H9 (cell line): ENCODE data around the gene TBC1D22A. TPM values are rescaled to one million over a fixed set of nuclear protein-coding genes. Genes with fewer than 3 reads are reported as not detected.

Experiments used
- DNase-seq: peaks from one replicate; pipeline ENCODE4 v3.0.0-alpha.2; 2017
- H2AFZ ChIP-seq: one replicate; pipeline ENCODE4 v1.6.1; 2013; ENCODE audit warnings: mild to moderate bottlenecking, low read length, control low read depth, moderate library complexity
- H2AK5ac ChIP-seq: 2 replicates; pipeline ENCODE4 v1.6.1; 2013; ENCODE audit warnings: low read length, control low read depth, mixed read lengths; ENCODE audit not compliant: insufficient read length
- H2BK120ac ChIP-seq: one replicate; pipeline ENCODE4 v1.6.1; 2013; ENCODE audit warnings: low read depth, mild to moderate bottlenecking, low read length, control low read depth, inconsistent platforms; ENCODE audit not compliant: poor library complexity, severe bottlenecking
- H2BK12ac ChIP-seq: 2 replicates; pipeline ENCODE4 v1.6.1; 2013; ENCODE audit warnings: low read length, control low read depth, mixed read lengths, low read depth; ENCODE audit not compliant: insufficient read length
- H2BK15ac ChIP-seq: 2 replicates; pipeline ENCODE4 v1.6.1; 2013; ENCODE audit warnings: low read depth, low read length, control low read depth
- H2BK20ac ChIP-seq: one replicate; pipeline ENCODE4 v1.6.1; 2013; ENCODE audit warnings: low read depth, mild to moderate bottlenecking, low read length, control low read depth, inconsistent platforms; ENCODE audit not compliant: poor library complexity, severe bottlenecking
- H2BK5ac ChIP-seq: 2 replicates; pipeline ENCODE4 v1.6.1; 2013; ENCODE audit warnings: low read length, control low read depth, mixed read lengths; ENCODE audit not compliant: insufficient read length
- H3K14ac ChIP-seq: 2 replicates; pipeline ENCODE4 v1.6.1; 2013; ENCODE audit warnings: low read length, control low read depth; ENCODE audit not compliant: insufficient read depth
- H3K18ac ChIP-seq: 2 replicates; pipeline ENCODE4 v1.6.1; 2013; ENCODE audit warnings: low read depth, mild to moderate bottlenecking, mixed read lengths, low read length, control low read depth; ENCODE audit not compliant: insufficient read length
- H3K23ac ChIP-seq: 2 replicates; pipeline ENCODE4 v1.6.1; 2013; ENCODE audit warnings: low read length, control low read depth, mixed read lengths, low read depth; ENCODE audit not compliant: insufficient read length
- H3K23me2 ChIP-seq: 2 replicates; pipeline ENCODE4 v1.6.1; 2013; ENCODE audit warnings: low read depth, mild to moderate bottlenecking, mixed read lengths, low read length, control low read depth; ENCODE audit not compliant: insufficient read length, poor library complexity, severe bottlenecking
- H3K27ac ChIP-seq: 2 replicates; pipeline ENCODE4 v1.5.1; 2013; ENCODE audit warnings: low read length, control low read depth, mixed read lengths, low read depth; ENCODE audit not compliant: insufficient read length
- H3K27me3 ChIP-seq: 2 replicates; pipeline ENCODE4 v1.6.1; 2013; ENCODE audit warnings: low read length, control low read depth, inconsistent platforms; ENCODE audit not compliant: insufficient read depth
- H3K4ac ChIP-seq: 2 replicates; pipeline ENCODE4 v1.6.1; 2013; ENCODE audit warnings: low read depth, mild to moderate bottlenecking, control low read depth, inconsistent platforms, low read length, moderate library complexity
- H3K4me1 ChIP-seq: 2 replicates; pipeline ENCODE4 v1.6.1; 2013; ENCODE audit warnings: low read length, control low read depth, inconsistent platforms; ENCODE audit not compliant: insufficient read depth
- H3K4me2 ChIP-seq: 2 replicates; pipeline ENCODE4 v1.6.1; 2013; ENCODE audit warnings: low read length, control low read depth, mixed read lengths; ENCODE audit not compliant: insufficient read length, insufficient read depth
- H3K56ac ChIP-seq: 2 replicates; pipeline ENCODE4 v1.6.1; 2013; ENCODE audit warnings: low read depth, mild to moderate bottlenecking, mixed read lengths, low read length, control low read depth; ENCODE audit not compliant: insufficient read length
- H3K79me1 ChIP-seq: 2 replicates; pipeline ENCODE4 v1.6.1; 2013; ENCODE audit warnings: low read depth, mild to moderate bottlenecking, moderate library complexity, low read length, control low read depth, inconsistent platforms; ENCODE audit not compliant: insufficient read depth, poor library complexity, severe bottlenecking
- H3K79me2 ChIP-seq: 2 replicates; pipeline ENCODE4 v1.6.1; 2013; ENCODE audit warnings: low read length, control low read depth, inconsistent platforms; ENCODE audit not compliant: insufficient read depth
- H3K9ac ChIP-seq: 2 replicates; pipeline ENCODE4 v1.6.1; 2013; ENCODE audit warnings: low read length, control low read depth, mixed read lengths; ENCODE audit not compliant: insufficient read length; ENCODE audit errors: extremely low read depth
- H3K9me3 ChIP-seq: one replicate; pipeline ENCODE4 v1.6.1; 2013; ENCODE audit warnings: low read depth, low read length, inconsistent platforms; ENCODE audit not compliant: control insufficient read depth
- H3T11ph ChIP-seq: one replicate; pipeline ENCODE4 v1.6.1; 2013; ENCODE audit warnings: mild to moderate bottlenecking, low read length, control low read depth, inconsistent platforms
- H4K20me1 ChIP-seq: one replicate; pipeline ENCODE4 v1.6.1; 2013; ENCODE audit not compliant: control insufficient read depth, insufficient read length, insufficient read depth
- H4K5ac ChIP-seq: 2 replicates; pipeline ENCODE4 v1.6.1; 2013; ENCODE audit warnings: low read depth, mild to moderate bottlenecking, mixed read lengths, low read length, control low read depth; ENCODE audit not compliant: insufficient read length
- H4K8ac ChIP-seq: replicated peaks from 2 replicates; pipeline ENCODE4 v1.6.1; 2013; ENCODE audit warnings: low read length, control low read depth, mixed read lengths, low read depth; ENCODE audit not compliant: insufficient read length
- H4K91ac ChIP-seq: 2 replicates; pipeline ENCODE4 v1.6.1; 2013; ENCODE audit warnings: low read depth, mild to moderate bottlenecking, moderate library complexity, mixed read lengths, low read length, control low read depth; ENCODE audit not compliant: insufficient read length
- H3K27ac Mint-ChIP-seq, 3 experiments: 2 replicates in 2 of 3; 3 replicates in 1 of 3; pipeline ENCODE4 v1.8.0; 2020 to 2021; ENCODE audit warnings: mixed read lengths in 3 of 3, mild to moderate bottlenecking in 1 of 3, moderate library complexity in 1 of 3
- H3K27me3 Mint-ChIP-seq: 2 replicates; pipeline ENCODE4 v1.8.0; 2021; ENCODE audit warnings: low read depth, mild to moderate bottlenecking, moderate library complexity, mixed read lengths
- H3K36me3 Mint-ChIP-seq, 3 experiments: 2 replicates in 2 of 3; 3 replicates in 1 of 3; pipeline ENCODE4 v1.8.0; 2020 to 2021; ENCODE audit warnings: low read depth in 3 of 3, mixed read lengths in 3 of 3; ENCODE audit not compliant: insufficient read depth in 1 of 3
- H3K4me1 Mint-ChIP-seq, 2 experiments: 2 replicates each; pipeline ENCODE4 v1.8.0; 2020; ENCODE audit warnings: mixed read lengths in 2 of 2
- H3K4me3 Mint-ChIP-seq, 2 experiments: 2 replicates in 1 of 2; 3 replicates in 1 of 2; pipeline ENCODE4 v1.8.0; 2020 to 2021; ENCODE audit warnings: mild to moderate bottlenecking in 2 of 2, mixed read lengths in 2 of 2, moderate library complexity in 1 of 2
- H3K9me3 Mint-ChIP-seq, 2 experiments: 2 replicates in 1 of 2; 3 replicates in 1 of 2; pipeline ENCODE4 v1.8.0; 2020; ENCODE audit warnings: mild to moderate bottlenecking in 2 of 2, mixed read lengths in 2 of 2, moderate library complexity in 1 of 2
- CTCF ChIP-seq: fragments of 200-600 bp; sonication (generic); conservative IDR thresholded peaks from 3 replicates; pipeline ENCODE4 v1.8.0; 2021; ENCODE audit warnings: antibody characterized with exemption, mild to moderate bottlenecking
- WGBS: extraction: QIAGEN DNeasy Blood & Tissue Kit; methylation state at CpG from one replicate; pipeline ENCODE4 v1.1.7; 2013; ENCODE audit warnings: missing lambda C conversion rate, low lambda C conversion rate, mixed read lengths; ENCODE audit not compliant: insufficient read length; ENCODE audit errors: extremely low coverage; 5-methylcytosine and 5-hydroxymethylcytosine counted together
- total RNA-seq: library from RNA; stranded (reverse); gene quantifications from 2 replicates; pipeline ENCODE4 v1.2.1, GENCODE V29; 2021

TBC1D22A gene
- total RNA-seq, 1 experiment from 2014 or later, result 20.8 TPM

GRCh38 chr22:47107431-47107830 is 345.0 kb downstream of the TBC1D22A start:
- no peaks in the 10 kb centered on the region for H4K20me1 ChIP-seq
- H3K9ac ChIP-seq, result no peak overlapping the region
- no peak overlapping the region for H3K56ac ChIP-seq
- no peak overlapping the region for H4K5ac ChIP-seq
- no peak overlapping the region for H2BK15ac ChIP-seq
- no peak overlapping the region for H4K8ac ChIP-seq
- no peak for DNase-seq
- H3T11ph ChIP-seq, result no peak overlapping the region
- H3K79me1 ChIP-seq, result no peaks in the 10 kb centered on the region
- Mint-ChIP-seq H3K9me3 (no peaks in the 10 kb centered on the region), H3K4me3 (no peak overlapping the region), H3K36me3 (peaks cover 0 to 2% (median 0%) of the 10 kb centered on the region in 3 experiments; a peak in 3 of 7 replicates), H3K27me3 (no peaks in the 10 kb centered on the region), H3K4me1 (peaks cover 16 to 17% of the 10 kb centered on the region in 2 experiments), H3K27ac (no peak overlapping the region)
- H3K79me2 ChIP-seq, result no peaks in the 10 kb centered on the region
- H3K14ac ChIP-seq, result no peak overlapping the region
- no peaks in the 10 kb centered on the region for H3K9me3 ChIP-seq
- H3K27ac ChIP-seq, result no peak overlapping the region
- H2BK20ac ChIP-seq, result no peak overlapping the region
- H3K27me3 ChIP-seq, result no peaks in the 10 kb centered on the region
- no peak overlapping the region for H3K4me2 ChIP-seq
- H4K91ac ChIP-seq, result no peak overlapping the region
- no peak overlapping the region for H3K4ac ChIP-seq
- peaks cover 5% of the 10 kb centered on the region; the same call in 1 of the 2 replicates for H3K4me1 ChIP-seq
- no peak overlapping the region for H3K18ac ChIP-seq
- H3K23me2 ChIP-seq, result no peaks in the 10 kb centered on the region
- H3K23ac ChIP-seq, result no peak overlapping the region
- no CpG with 5 or more reads among the region's 2 CpGs for WGBS
- no peak overlapping the region for H2AK5ac ChIP-seq
- H2BK120ac ChIP-seq, result no peak overlapping the region
- H2BK12ac ChIP-seq, result no peak overlapping the region
- H2BK5ac ChIP-seq, result no peak overlapping the region
- no peak overlapping the region for H2AFZ ChIP-seq
- TF ChIP-seq CTCF, result no peak
